Measurements from ENCODE around the gene RPL39. TPM values are rescaled to one million over a fixed set of nuclear protein-coding genes. Genes with fewer than 3 reads are reported as not detected.
A peak's percentile ranks its signal among the peaks of the same experiment; 100 is the strongest.

Gene RPL39
- 1,000 to 10,000 TPM in 2 of 5 donors, 100 to 1,000 TPM in 3; 117 to 3,049 (median 913) TPM for total RNA-seq
- 1,000 to 10,000 TPM; 6,944 to 8,391 (median 7,935) TPM for polyA plus RNA-seq
- long read RNA-seq, donor 1, transcript RPL39-201 (3 exons, 401 nt): major isoform, 80 of 85 reads
- long read RNA-seq, donor 1, transcript RPL39-202 (2 exons, 1,915 nt): minor isoform, 5 of 85 reads
- long read RNA-seq, donor 1, partial matches to known transcripts: 0 of 85 reads
- long read RNA-seq, donor 1, other reads (novel, unspliced or antisense): 0 of 85 reads
- long read RNA-seq, donor 2, transcript RPL39-201 (3 exons, 401 nt): major isoform, 90 of 93 reads
- long read RNA-seq, donor 2, partial matches to known transcripts: 0 of 93 reads
- long read RNA-seq, donor 2, other reads (novel, unspliced or antisense): 0 of 93 reads
- long read RNA-seq, donor 3, transcript RPL39-201 (3 exons, 401 nt): major isoform, 82 of 90 reads
- long read RNA-seq, donor 3, transcript RPL39-202 (2 exons, 1,915 nt): minor isoform, 8 of 90 reads
- long read RNA-seq, donor 3, partial matches to known transcripts: 0 of 90 reads
- long read RNA-seq, donor 3, other reads (novel, unspliced or antisense): 0 of 90 reads
- long read RNA-seq, donor 4, transcript RPL39-201 (3 exons, 401 nt): major isoform, 13 of 13 reads
- long read RNA-seq, donor 4, partial matches to known transcripts: 0 of 13 reads
- long read RNA-seq, donor 4, other reads (novel, unspliced or antisense): 0 of 13 reads
- long read RNA-seq, donor 5, transcript RPL39-201 (3 exons, 401 nt): major isoform, 106 of 110 reads
- long read RNA-seq, donor 5, partial matches to known transcripts: 0 of 110 reads
- long read RNA-seq, donor 5, other reads (novel, unspliced or antisense): 0 of 110 reads
- long read RNA-seq, donor 6, transcript RPL39-201 (3 exons, 401 nt): major isoform, 339 of 353 reads
- long read RNA-seq, donor 6, transcript RPL39-202 (2 exons, 1,915 nt): minor isoform, 14 of 353 reads
- long read RNA-seq, donor 6, partial matches to known transcripts: 0 of 353 reads
- long read RNA-seq, donor 6, other reads (novel, unspliced or antisense): 0 of 353 reads
- long read RNA-seq, donor 7, transcript RPL39-201 (3 exons, 401 nt): major isoform, 151 of 160 reads
- long read RNA-seq, donor 7, transcript RPL39-202 (2 exons, 1,915 nt): minor isoform, 9 of 160 reads
- long read RNA-seq, donor 7, partial matches to known transcripts: 0 of 160 reads
- long read RNA-seq, donor 7, other reads (novel, unspliced or antisense): 0 of 160 reads
- long read RNA-seq, donor 8, transcript RPL39-201 (3 exons, 401 nt): major isoform, 145 of 159 reads
- long read RNA-seq, donor 8, transcript RPL39-202 (2 exons, 1,915 nt): minor isoform, 6 of 159 reads
- long read RNA-seq, donor 8, partial matches to known transcripts: 8 of 159 reads
- long read RNA-seq, donor 8, other reads (novel, unspliced or antisense): 0 of 159 reads
- long read RNA-seq, donor 9, transcript RPL39-202 (2 exons, 1,915 nt): minor isoform, 17 of 166 reads
- long read RNA-seq, donor 9, transcript RPL39-201 (3 exons, 401 nt): major isoform, 141 of 166 reads
- long read RNA-seq, donor 9, partial matches to known transcripts: 8 of 166 reads
- long read RNA-seq, donor 9, other reads (novel, unspliced or antisense): 0 of 166 reads
- long read RNA-seq, donor 10, transcript RPL39-201 (3 exons, 401 nt): major isoform, 62 of 62 reads
- long read RNA-seq, donor 10, partial matches to known transcripts: 0 of 62 reads
- long read RNA-seq, donor 10, other reads (novel, unspliced or antisense): 0 of 62 reads

DNA sequence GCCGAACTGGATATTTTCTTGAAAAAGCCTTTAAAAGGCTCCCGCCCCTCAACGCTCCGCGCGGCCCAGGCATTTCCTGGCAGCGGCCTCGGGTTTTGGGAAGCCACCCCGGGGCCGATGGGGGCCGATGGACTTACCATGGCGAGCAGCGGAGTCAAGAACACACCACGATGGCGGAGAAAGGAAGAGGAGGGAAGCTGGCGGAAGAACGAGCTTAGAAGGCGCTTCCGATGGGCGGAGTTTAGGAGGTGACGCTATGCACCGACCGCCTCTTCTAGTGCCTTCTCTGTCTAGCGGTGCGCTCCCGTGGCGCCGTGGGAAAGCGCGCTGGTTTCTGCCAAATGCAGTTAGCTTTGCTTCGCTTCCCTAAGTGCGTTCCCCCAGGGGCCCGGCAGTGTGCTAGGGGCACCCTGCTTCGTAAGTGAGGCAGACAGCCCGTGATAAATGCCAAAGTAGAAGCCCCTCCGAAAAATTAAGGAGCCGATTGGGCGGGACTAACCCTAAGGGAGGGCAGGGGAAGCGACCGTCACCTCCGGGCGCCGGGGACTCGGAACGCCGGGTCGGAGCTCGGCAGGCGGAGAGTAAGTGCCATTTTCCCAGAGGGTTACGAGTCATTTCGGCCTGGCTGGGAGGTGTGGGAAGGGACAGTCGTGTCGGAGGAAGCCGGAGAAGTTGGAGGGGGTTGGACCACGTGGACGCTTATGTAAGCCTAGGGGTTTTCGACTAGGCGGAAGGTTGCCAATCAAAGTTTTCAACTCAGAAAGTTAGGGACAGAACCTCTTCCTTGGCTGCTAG lies at the start of gene RPL39:
Gene RPL39 (minus strand): TSS at position 194 of the 795 bp plus-strand sequence. CDS start 54 bp downstream, at position 140.
- H3K27me3 ChIP-seq: no peaks in the 10 kb centered on the region
- intact Hi-C loops (cut with DNase I; ENCODE audit: low total_unique reads): no loop called here
- peak; percentile 82 to 95 for DNase-seq
- H3K4me1 ChIP-seq: peaks cover 4 to 46% (median 33%) of the 10 kb centered on the region in 4 donors
- WGBS, 5 donors: 0 to 32% (median 8%) methylated on average over 16 to 58 of the region's 58 CpGs
- no peaks in the 10 kb centered on the region for H3K9me3 ChIP-seq
- peak within 1 kb of the TSS; percentile 53 to 66 (median 62) for H3K4me3 ChIP-seq
- peak; percentile 7 to 88 (median 83) for TF ChIP-seq POLR2AphosphoS5 (IDR thresholded peaks at IDR 0.05)
- TF ChIP-seq, protein P1, sequence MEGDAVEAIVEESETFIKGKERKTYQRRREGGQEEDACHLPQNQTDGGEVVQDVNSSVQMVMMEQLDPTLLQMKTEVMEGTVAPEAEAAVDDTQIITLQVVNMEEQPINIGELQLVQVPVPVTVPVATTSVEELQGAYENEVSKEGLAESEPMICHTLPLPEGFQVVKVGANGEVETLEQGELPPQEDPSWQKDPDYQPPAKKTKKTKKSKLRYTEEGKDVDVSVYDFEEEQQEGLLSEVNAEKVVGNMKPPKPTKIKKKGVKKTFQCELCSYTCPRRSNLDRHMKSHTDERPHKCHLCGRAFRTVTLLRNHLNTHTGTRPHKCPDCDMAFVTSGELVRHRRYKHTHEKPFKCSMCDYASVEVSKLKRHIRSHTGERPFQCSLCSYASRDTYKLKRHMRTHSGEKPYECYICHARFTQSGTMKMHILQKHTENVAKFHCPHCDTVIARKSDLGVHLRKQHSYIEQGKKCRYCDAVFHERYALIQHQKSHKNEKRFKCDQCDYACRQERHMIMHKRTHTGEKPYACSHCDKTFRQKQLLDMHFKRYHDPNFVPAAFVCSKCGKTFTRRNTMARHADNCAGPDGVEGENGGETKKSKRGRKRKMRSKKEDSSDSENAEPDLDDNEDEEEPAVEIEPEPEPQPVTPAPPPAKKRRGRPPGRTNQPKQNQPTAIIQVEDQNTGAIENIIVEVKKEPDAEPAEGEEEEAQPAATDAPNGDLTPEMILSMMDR (IDR thresholded peaks at IDR 0.05): no peak
- H3K27ac ChIP-seq: peak within 1 kb of the TSS; percentile 87 to 94 (median 90)
- peaks cover 4 to 28% (median 25%) of the 10 kb centered on the region in 4 donors for H3K36me3 ChIP-seq

DNA sequence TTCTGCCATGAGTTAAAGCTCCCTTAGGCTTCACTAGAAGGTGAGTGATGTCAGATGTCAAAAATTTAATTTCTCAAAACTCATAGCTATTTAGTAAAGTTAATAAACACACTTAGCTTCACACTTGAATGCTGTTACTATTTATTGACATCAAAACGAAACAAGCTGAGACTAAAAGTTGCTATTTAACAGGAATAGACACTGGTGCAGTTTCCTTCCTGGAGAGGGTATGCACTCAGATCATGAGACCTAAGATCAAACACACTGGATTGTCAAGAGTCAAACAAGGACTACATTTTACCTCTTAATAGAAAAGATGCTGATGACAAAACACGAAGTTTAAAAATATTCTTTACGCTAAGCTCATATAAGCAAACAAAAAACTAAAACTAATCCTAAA lies 42.5 kb upstream of the RPL39 start:
- Histone ChIP-seq H3K27ac (no peak overlapping the region), H3K9me3 (no peaks in the 10 kb centered on the region), H3K36me3 (peaks cover 0 to 94% (median 92%) of the 10 kb centered on the region in 4 donors), H3K4me1 (no peaks in the 10 kb centered on the region), H3K4me3 (no peak overlapping the region), H3K27me3 (no peaks in the 10 kb centered on the region)
- intact Hi-C loops (cut with DNase I; ENCODE audit: low total_unique reads): no loop called here
- 70 to 89% (median 79%) methylated on average over 3 of the region's 3 CpGs for WGBS, 5 donors
- no peak for DNase-seq
- no peak for TF ChIP-seq EP300 (IDR thresholded peaks at IDR 0.05)
- no peak for TF ChIP-seq POLR2AphosphoS5 (IDR thresholded peaks at IDR 0.05)
- TF ChIP-seq, protein P1 (IDR thresholded peaks at IDR 0.05): no peak
- TF ChIP-seq POLR2A (IDR thresholded peaks at IDR 0.05): no peak

DNA sequence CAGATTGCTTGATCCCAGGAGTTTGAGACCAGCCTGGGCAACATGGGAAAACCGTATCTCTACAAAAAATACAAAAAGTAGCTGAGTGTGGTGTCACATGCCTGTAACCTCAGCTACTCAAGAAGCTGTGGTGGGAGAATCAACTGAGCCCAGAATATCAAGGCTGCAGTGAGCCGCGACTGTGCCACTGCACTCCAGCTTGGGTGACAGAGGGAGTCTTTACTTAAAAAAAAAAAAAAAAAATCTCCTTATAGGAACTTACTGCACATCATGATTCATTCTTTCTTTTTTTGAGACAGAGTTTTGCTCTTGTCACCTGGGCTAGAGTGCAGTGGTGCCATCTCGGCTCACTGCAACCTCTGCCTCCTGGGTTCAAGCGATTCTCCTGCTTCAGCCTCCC lies 37.0 kb upstream of the RPL39 start:
- DNase-seq: no peak
- Histone ChIP-seq H3K4me1 (no peaks in the 10 kb centered on the region), H3K27me3 (no peaks in the 10 kb centered on the region), H3K36me3 (peaks cover 0 to 43% (median 42%) of the 10 kb centered on the region in 4 donors), H3K27ac (no peak overlapping the region), H3K9me3 (no peaks in the 10 kb centered on the region), H3K4me3 (no peak overlapping the region)
- intact Hi-C loops (cut with DNase I; ENCODE audit: low total_unique reads): no loop called here
- WGBS, 5 donors: 91 to 97% (median 95%) methylated on average over 5 of the region's 5 CpGs
- TF ChIP-seq EP300 (IDR thresholded peaks at IDR 0.05) (no peak), POLR2A (IDR thresholded peaks at IDR 0.05) (no peak)
